Tibial nerve (tissue), 4 donors: Measurements from ENCODE around the gene PCED1B.

ENCODE experiments used
- EP300 ChIP-seq, 2 donors: sonication (generic); formaldehyde crosslinking; IDR thresholded peaks; one replicate each; pipeline ENCODE4 v1.6.1; 2017; ENCODE audit warnings: antibody characterized with exemption in 2 of 2, mild to moderate bottlenecking in 1 of 2
- POLR2A ChIP-seq, 2 donors: fragments of 450-650 bp; IDR thresholded peaks; one replicate each; pipeline ENCODE4 v1.6.1; 2017; ENCODE audit warnings: antibody characterized with exemption in 2 of 2, mild to moderate bottlenecking in 2 of 2, moderate library complexity in 2 of 2
- TF ChIP-seq, protein P1 (sequence below), 5 experiments: fragments of 200-600 bp in 3 of 5; fragments of 450-650 bp in 2 of 5; sonication (generic) in 3 of 5; IDR thresholded peaks; one replicate each; pipeline ENCODE4 v1.5.1; 2016 to 2019; ENCODE audit warnings: antibody characterized with exemption in 5 of 5, mild to moderate bottlenecking in 3 of 5, moderate library complexity in 2 of 5

DNA sequence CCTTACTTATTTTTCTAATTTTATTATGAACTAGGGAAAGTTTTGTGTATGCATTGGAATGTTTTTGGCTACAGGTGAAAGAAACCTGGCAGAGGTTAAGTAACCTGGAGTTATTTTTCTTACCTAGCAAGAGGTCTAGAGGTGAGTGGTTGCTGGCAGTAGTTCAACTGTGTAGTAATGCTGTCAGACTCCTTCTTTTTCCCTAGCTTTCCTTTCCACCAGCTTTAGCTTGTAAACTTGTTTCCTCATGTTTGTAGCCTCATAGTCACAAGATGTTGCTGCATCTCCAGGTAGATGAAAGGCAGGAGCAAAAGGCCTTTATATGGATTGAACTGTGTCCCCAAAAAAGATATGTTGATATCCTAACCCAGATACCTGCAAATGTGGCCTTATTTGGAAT is 105.4 kb downstream of the PCED1B start:
- TF ChIP-seq POLR2A (IDR thresholded peaks at IDR 0.05) (no peak), EP300 (IDR thresholded peaks at IDR 0.05) (no peak)
- TF ChIP-seq, protein P1, sequence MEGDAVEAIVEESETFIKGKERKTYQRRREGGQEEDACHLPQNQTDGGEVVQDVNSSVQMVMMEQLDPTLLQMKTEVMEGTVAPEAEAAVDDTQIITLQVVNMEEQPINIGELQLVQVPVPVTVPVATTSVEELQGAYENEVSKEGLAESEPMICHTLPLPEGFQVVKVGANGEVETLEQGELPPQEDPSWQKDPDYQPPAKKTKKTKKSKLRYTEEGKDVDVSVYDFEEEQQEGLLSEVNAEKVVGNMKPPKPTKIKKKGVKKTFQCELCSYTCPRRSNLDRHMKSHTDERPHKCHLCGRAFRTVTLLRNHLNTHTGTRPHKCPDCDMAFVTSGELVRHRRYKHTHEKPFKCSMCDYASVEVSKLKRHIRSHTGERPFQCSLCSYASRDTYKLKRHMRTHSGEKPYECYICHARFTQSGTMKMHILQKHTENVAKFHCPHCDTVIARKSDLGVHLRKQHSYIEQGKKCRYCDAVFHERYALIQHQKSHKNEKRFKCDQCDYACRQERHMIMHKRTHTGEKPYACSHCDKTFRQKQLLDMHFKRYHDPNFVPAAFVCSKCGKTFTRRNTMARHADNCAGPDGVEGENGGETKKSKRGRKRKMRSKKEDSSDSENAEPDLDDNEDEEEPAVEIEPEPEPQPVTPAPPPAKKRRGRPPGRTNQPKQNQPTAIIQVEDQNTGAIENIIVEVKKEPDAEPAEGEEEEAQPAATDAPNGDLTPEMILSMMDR (IDR thresholded peaks at IDR 0.05): no peak
